A549 treated with AZD2906 at 1 μM for 4 hours (cell line): ENCODE measurements around the gene CIITA. TPM values are rescaled to one million over a fixed set of nuclear protein-coding genes. Genes with fewer than 3 reads are reported as not detected.

Experiments used
- total RNA-seq: library from RNA; stranded (reverse); fragments of 200-300 nt; extraction: Qiagen RNA extraction; gene quantifications from 5 replicates; pipeline ENCODE4 v1.2.3, GENCODE V29; 2022

CIITA gene
- total RNA-seq: 0.07 to 0.28 TPM (median 0.08 TPM) in 5 replicates

GRCh38 chr16:10876799-10877341, at the start of gene CIITA:
Gene CIITA, plus strand, starts transcription at chr16:10877202. Its CDS starts 129 bp downstream, at chr16:10877331.

GRCh38 chr16:10942352-10943063, 65.5 kb downstream of the CIITA start, which contains the start of gene DEXI:
Gene DEXI, minus strand, starts transcription at chr16:10942468. Its CDS starts 463 bp downstream, at chr16:10942005.

GRCh38 chr16:10944249-10945064, 67.5 kb downstream of the CIITA start, which contains the start of gene CLEC16A:
Gene CLEC16A, plus strand, starts transcription at chr16:10944564. Its CDS starts 154 bp downstream, at chr16:10944718.

Other genes starting within 250 kb of the CIITA start
- 0.18 TPM in 1 of 5 replicates, not detected in the others for gene TEKT5, start 182.3 kb upstream of the CIITA start, total RNA-seq
- 46.1 to 54.0 TPM (median 46.8 TPM) in 5 replicates for gene NUBP1, start 133.4 kb upstream of the CIITA start, total RNA-seq
- gene TVP23A, start 58.4 kb upstream of the CIITA start, total RNA-seq: 0.08 to 0.29 TPM (median 0.17 TPM) in 4 of 5 replicates, not detected in the other
- 37.6 to 47.3 TPM (median 46.4 TPM) in 5 replicates for gene DEXI, start 65.3 kb downstream of the CIITA start, total RNA-seq
- 9.3 to 11.5 TPM (median 10.2 TPM) in 5 replicates for gene CLEC16A, start 67.4 kb downstream of the CIITA start, total RNA-seq